Neural cell (in vitro differentiated cells): ENCODE data around the gene TAOK3. TPM values are rescaled to one million over a fixed set of nuclear protein-coding genes. Genes with fewer than 3 reads are reported as not detected.
"Not testable (repeated sequence)": the region's sequence is repeated elsewhere in the genome, so short reads cannot be mapped to it uniquely, and the experiment has no call there.

Experiments used
- H2AFZ ChIP-seq: fragments of 200-600, 300-800 bp; sonication (generic), shearing (Covaris generic); 2 replicates; pipeline ENCODE4 v1.6.0; 2014; ENCODE audit warnings: low read depth, mild to moderate bottlenecking, antibody characterized with exemption, low read length, moderate library complexity
- H3F3A ChIP-seq: fragments of 200-600 bp; shearing (Covaris generic); 2 replicates; pipeline ENCODE4 v1.6.1; 2016; ENCODE audit warnings: mild to moderate bottlenecking, moderate library complexity, mixed read lengths, antibody characterized with exemption, low read length; ENCODE audit not compliant: insufficient read depth, poor library complexity, severe bottlenecking
- H3K27ac ChIP-seq: fragments of 200-600, 300-800 bp; sonication (generic), shearing (Covaris generic); 2 replicates; pipeline ENCODE4 v1.5.1; 2014; ENCODE audit warnings: mild to moderate bottlenecking, low read length, moderate library complexity
- H3K27me3 ChIP-seq: fragments of 300-800, 200-600 bp; sonication (generic), shearing (Covaris generic); 2 replicates; pipeline ENCODE4 v1.6.0; 2014; ENCODE audit warnings: mild to moderate bottlenecking, low read depth, low read length, moderate library complexity; ENCODE audit not compliant: insufficient read depth
- H3K36me3 ChIP-seq: fragments of 300-800, 200-600 bp; sonication (generic), shearing (Covaris generic); 2 replicates; pipeline ENCODE4 v1.5.1; 2014; ENCODE audit warnings: mild to moderate bottlenecking, antibody characterized with exemption, low read length, moderate library complexity; ENCODE audit not compliant: insufficient read depth
- H3K4me2 ChIP-seq: fragments of 300-800, 200-600 bp; sonication (generic), shearing (Covaris generic); 2 replicates; pipeline ENCODE4 v1.6.0; 2014; ENCODE audit warnings: mild to moderate bottlenecking, low read length
- H3K4me3 ChIP-seq: fragments of 300-800, 200-600 bp; sonication (generic), shearing (Covaris generic); 2 replicates; pipeline ENCODE4 v1.5.1; 2014; ENCODE audit warnings: mild to moderate bottlenecking, low read length, moderate library complexity
- H3K79me2 ChIP-seq: fragments of 200-600 bp; shearing (Covaris generic); replicated peaks from 2 replicates; pipeline ENCODE4 v1.6.0; 2014; ENCODE audit warnings: mild to moderate bottlenecking, low read length, moderate library complexity; ENCODE audit not compliant: insufficient read depth
- H3K9ac ChIP-seq: fragments of 300-800, 200-600 bp; sonication (generic), shearing (Covaris generic); 2 replicates; pipeline ENCODE4 v1.6.1; 2016; ENCODE audit warnings: mild to moderate bottlenecking, low read length, mixed read lengths
- H3K9me2 ChIP-seq: fragments of 200-600 bp; shearing (Covaris generic); 2 replicates; pipeline ENCODE4 v1.6.1; 2016; ENCODE audit warnings: mild to moderate bottlenecking, low read length, mixed read lengths; ENCODE audit not compliant: insufficient read depth
- H3K9me3 ChIP-seq: fragments of 200-600, 300-800 bp; sonication (generic), shearing (Covaris generic); 2 replicates; pipeline ENCODE4 v1.6.1; 2016; ENCODE audit warnings: mild to moderate bottlenecking, mixed run types, low read length, moderate library complexity, mixed read lengths
- H4K20me1 ChIP-seq: fragments of 200-600 bp; shearing (Covaris generic); 2 replicates; pipeline ENCODE4 v1.6.1; 2016; ENCODE audit warnings: mild to moderate bottlenecking, mixed run types; ENCODE audit not compliant: insufficient read depth
- CTCF ChIP-seq: fragments of 450-650 bp; IDR thresholded peaks from 2 replicates; pipeline ENCODE4 v1.5.1; 2014; ENCODE audit warnings: antibody characterized with exemption, mild to moderate bottlenecking, moderate library complexity; ENCODE audit not compliant: poor library complexity, severe bottlenecking
- EP300 ChIP-seq: fragments of 450-650 bp; conservative IDR thresholded peaks from 2 replicates; pipeline ENCODE4 v1.6.1; 2014; ENCODE audit warnings: antibody characterized with exemption, mild to moderate bottlenecking, moderate library complexity; ENCODE audit not compliant: poor library complexity, severe bottlenecking
- EZH2 ChIP-seq: fragments of 200-600, 300-800 bp; shearing (Covaris generic), sonication (generic); IDR thresholded peaks from 2 replicates; pipeline ENCODE4 v1.6.1; 2014; ENCODE audit warnings: antibody characterized with exemption, low read length, borderline replicate concordance, mild to moderate bottlenecking; ENCODE audit not compliant: insufficient read depth, poor library complexity, severe bottlenecking
- MXI1 ChIP-seq: fragments of 450-650 bp; conservative IDR thresholded peaks from 2 replicates; pipeline ENCODE4 v1.6.1; 2014; ENCODE audit warnings: antibody characterized with exemption, mild to moderate bottlenecking; ENCODE audit not compliant: poor library complexity, severe bottlenecking
- POLR2AphosphoS5 ChIP-seq: IDR thresholded peaks from 2 replicates; pipeline ENCODE4 v1.6.1; 2012
- RAD21 ChIP-seq: fragments of 450-650 bp; conservative IDR thresholded peaks from 2 replicates; pipeline ENCODE4 v1.6.1; 2014; ENCODE audit warnings: antibody characterized with exemption, mild to moderate bottlenecking, moderate library complexity
- REST ChIP-seq: IDR thresholded peaks from 2 replicates; pipeline ENCODE4 v1.6.1; 2012; ENCODE audit warnings: borderline replicate concordance
- SMC3 ChIP-seq: fragments of 450-650 bp; conservative IDR thresholded peaks from 2 replicates; pipeline ENCODE4 v1.6.1; 2014; ENCODE audit warnings: antibody characterized with exemption, mild to moderate bottlenecking, moderate library complexity; ENCODE audit not compliant: poor library complexity
- TAF1 ChIP-seq: IDR thresholded peaks from 2 replicates; pipeline ENCODE4 v1.6.1; 2012; ENCODE audit warnings: low read depth
- polyA plus RNA-seq: library from polyadenylated mRNA; depleted of rRNA; stranded (reverse); fragments of >200 nt; gene quantifications from 2 replicates; pipeline ENCODE4 v1.2.3, GENCODE V29; 2014

TAOK3 gene
- polyA plus RNA-seq, 1 donor from 2014 or later: 148 TPM

DNA sequence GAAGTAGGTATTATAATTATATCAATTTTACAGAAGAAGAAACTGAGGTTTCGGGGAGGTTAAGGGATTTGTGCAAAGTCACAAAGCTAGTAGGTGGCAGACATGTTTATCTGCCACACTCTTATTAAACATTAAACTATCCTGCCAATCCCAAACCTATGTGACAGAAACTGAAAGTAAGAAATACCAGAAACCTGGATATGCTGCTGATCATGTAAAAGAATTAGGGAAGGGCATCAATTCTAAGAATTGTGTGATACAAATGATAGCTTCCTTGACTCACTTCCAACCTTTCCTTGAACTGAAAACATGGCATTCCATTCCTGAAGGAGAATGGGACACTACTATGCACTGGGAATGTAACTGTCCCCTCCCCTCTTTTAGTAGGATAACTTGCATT lies 16.9 kb downstream of the TAOK3 start:
- no peak overlapping the region for H2AFZ ChIP-seq
- TF ChIP-seq REST: no peak
- TF ChIP-seq MXI1: no peak
- no peak for TF ChIP-seq TAF1
- no peak for TF ChIP-seq EP300
- no peak for TF ChIP-seq POLR2AphosphoS5
- TF ChIP-seq EZH2: no peak
- TF ChIP-seq RAD21: no peak
- no peak for TF ChIP-seq CTCF
- no peak for TF ChIP-seq SMC3
- H4K20me1 ChIP-seq: no peaks in the 10 kb centered on the region
- H3F3A ChIP-seq: no peaks in the 10 kb centered on the region
- H3K27ac ChIP-seq: no peak overlapping the region
- no peaks in the 10 kb centered on the region for H3K9me3 ChIP-seq
- no peak overlapping the region for H3K4me2 ChIP-seq
- no peaks in the 10 kb centered on the region for H3K79me2 ChIP-seq
- H3K9ac ChIP-seq: no peak overlapping the region
- H3K36me3 ChIP-seq: no peaks in the 10 kb centered on the region
- H3K4me3 ChIP-seq: no peak overlapping the region
- H3K9me2 ChIP-seq: no peaks in the 10 kb centered on the region
- H3K27me3 ChIP-seq: no peaks in the 10 kb centered on the region

DNA sequence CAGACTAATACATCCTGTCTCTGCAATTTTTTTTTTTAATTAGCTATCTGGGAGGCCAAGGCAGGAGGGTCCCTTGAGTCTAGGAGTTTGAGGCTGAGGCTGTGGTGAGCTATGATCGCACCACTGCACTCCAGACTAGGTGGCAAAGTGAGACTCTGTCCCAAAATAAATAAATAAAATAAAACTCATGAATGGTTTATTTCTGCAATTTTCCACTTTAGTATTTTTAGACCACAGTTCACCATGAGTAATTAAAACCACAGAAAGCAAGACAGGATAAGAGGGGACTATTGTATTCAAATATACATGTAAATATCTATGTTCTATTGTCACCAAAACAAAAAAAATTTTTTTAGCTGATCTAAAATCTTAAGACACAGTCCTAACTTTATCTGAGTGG lies 17.8 kb downstream of the TAOK3 start:
- Histone ChIP-seq H4K20me1 (no peaks in the 10 kb centered on the region), H3K27ac (no peak overlapping the region), H3K9me3 (no peaks in the 10 kb centered on the region), H2AFZ (no peak overlapping the region), H3F3A (no peaks in the 10 kb centered on the region), H3K9me2 (no peaks in the 10 kb centered on the region), H3K4me3 (no peak overlapping the region), H3K27me3 (no peaks in the 10 kb centered on the region), H3K4me2 (no peak overlapping the region), H3K79me2 (no peaks in the 10 kb centered on the region), H3K36me3 (no peaks in the 10 kb centered on the region), H3K9ac (no peak overlapping the region)
- no peak for TF ChIP-seq MXI1
- no peak for TF ChIP-seq SMC3
- no peak for TF ChIP-seq TAF1
- TF ChIP-seq REST: no peak
- TF ChIP-seq CTCF: no peak

GRCh38 chr12:118354503-118354902 lies 18.2 kb downstream of the TAOK3 start:
- H3K27ac ChIP-seq, H3K36me3 ChIP-seq, H3K9me2 ChIP-seq, H3K9ac ChIP-seq, H3F3A ChIP-seq, H4K20me1 ChIP-seq, H3K79me2 ChIP-seq, H3K4me3 ChIP-seq, H3K4me2 ChIP-seq, H2AFZ ChIP-seq, H3K9me3 ChIP-seq, H3K27me3 ChIP-seq: not testable (repeated sequence)
